CD8-positive, alpha-beta memory T cell (primary cell): ENCODE measurements around the gene PLXNB1. TPM values are rescaled to one million over a fixed set of nuclear protein-coding genes. Genes with fewer than 3 reads are reported as not detected.

Source experiments
- CTCF ChIA-PET: fragments of 350-600 bp; sonication (Branson Sonifier 250); formaldehyde crosslinking; loops from one replicate; lab custom pipeline; 2021; ENCODE audit warnings: antibody characterized with exemption; lab: Charles Lee
- POLR2A ChIA-PET: fragments of 350-600 bp; sonication (Branson Sonifier 250); formaldehyde crosslinking; loops from one replicate; lab custom pipeline; 2021; ENCODE audit warnings: antibody characterized with exemption; lab: Charles Lee
- DNase-seq, 5 donors: peaks; one replicate each; pipeline versions ENCODE4 v3.0.0 to v3.0.0-alpha.2; 2020 to 2022; ENCODE audit warnings: mixed read lengths in 1 of 5
- H3K27ac ChIP-seq: one replicate; pipeline ENCODE4 v1.7.0; 2013; ENCODE audit warnings: low read depth, mild to moderate bottlenecking, low read length, moderate library complexity
- H3K27me3 ChIP-seq: 2 replicates; pipeline ENCODE4 v1.7.0; 2013; ENCODE audit warnings: low read length, mild to moderate bottlenecking; ENCODE audit not compliant: insufficient read depth, poor library complexity, severe bottlenecking
- H3K36me3 ChIP-seq: 2 replicates; pipeline ENCODE4 v1.7.0; 2013; ENCODE audit warnings: mild to moderate bottlenecking, low read length, moderate library complexity; ENCODE audit not compliant: insufficient read depth
- H3K4me1 ChIP-seq: 2 replicates; pipeline ENCODE4 v1.7.0; 2013; ENCODE audit warnings: mild to moderate bottlenecking, low read length, moderate library complexity; ENCODE audit not compliant: insufficient read depth
- H3K4me3 ChIP-seq: 2 replicates; pipeline ENCODE4 v1.7.0; 2013; ENCODE audit warnings: mild to moderate bottlenecking, low read length
- H3K9me3 ChIP-seq: 2 replicates; pipeline ENCODE4 v1.7.0; 2013; ENCODE audit warnings: mild to moderate bottlenecking, low read length
- H3K27ac Mint-ChIP-seq, 8 donors: one replicate each; pipeline ENCODE4 v1.8.0; 2020 to 2021; ENCODE audit warnings: mixed read lengths in 8 of 8, mild to moderate bottlenecking in 6 of 8, inconsistent platforms in 3 of 8, moderate library complexity in 3 of 8
- H3K27me3 Mint-ChIP-seq, 2 donors: one replicate each; pipeline ENCODE4 v1.8.0; 2020 to 2021; ENCODE audit warnings: mixed read lengths in 2 of 2, mild to moderate bottlenecking in 1 of 2, moderate library complexity in 1 of 2
- H3K36me3 Mint-ChIP-seq, 3 donors: one replicate each; pipeline ENCODE4 v1.8.0; 2020 to 2021; ENCODE audit warnings: mixed read lengths in 3 of 3, inconsistent platforms in 1 of 3, mild to moderate bottlenecking in 1 of 3
- H3K4me1 Mint-ChIP-seq, 3 donors: one replicate each; pipeline ENCODE4 v1.8.0; 2020 to 2021; ENCODE audit warnings: mixed read lengths in 3 of 3, inconsistent platforms in 1 of 3, mild to moderate bottlenecking in 1 of 3
- H3K4me3 Mint-ChIP-seq, 7 donors: one replicate each; pipeline ENCODE4 v1.8.0; 2020 to 2021; ENCODE audit warnings: mixed read lengths in 7 of 7, mild to moderate bottlenecking in 6 of 7, moderate library complexity in 4 of 7, inconsistent platforms in 2 of 7
- H3K9me3 Mint-ChIP-seq, 5 donors: one replicate each; pipeline ENCODE4 v1.8.0; 2020 to 2022; ENCODE audit warnings: mixed read lengths in 5 of 5, mild to moderate bottlenecking in 3 of 5, moderate library complexity in 2 of 5, inconsistent platforms in 1 of 5
- polyA plus RNA-seq: library from polyadenylated mRNA; unstranded; fragments of 300-500 nt; fragmentation: Illumina TruSeq; gene quantifications from one replicate; pipeline ENCODE4 v1.2.3, GENCODE V29; 2021
- total RNA-seq, 2 experiments: library from RNA; stranded (reverse); gene quantifications; one replicate each; pipeline ENCODE4 v1.2.3, GENCODE V29; 2021

The PLXNB1 gene
- total and polyA plus RNA-seq, 3 experiments from 2014 or later, result 0.30 to 5.5 (median 3.1) TPM

GRCh38 chr3:48467473-48468267 lies 37.8 kb upstream of the PLXNB1 start:
- Mint-ChIP-seq H3K36me3 (peaks cover 0 to 44% (median 11%) of the 10 kb centered on the region in 3 donors), H3K4me3 (peak overlapping the region; percentile 86 to 94 (median 90)), H3K27me3 (no peaks in the 10 kb centered on the region), H3K4me1 (peaks cover 42 to 62% (median 55%) of the 10 kb centered on the region in 3 donors), H3K27ac (peak overlapping the region; percentile 96 to 99 (median 97)), H3K9me3 (no peaks in the 10 kb centered on the region)
- H3K27me3 ChIP-seq, result no peaks in the 10 kb centered on the region
- DNase-seq, result no peak
- H3K9me3 ChIP-seq, result no peaks in the 10 kb centered on the region
- ChIA-PET CTCF (interaction anchor here (1.0 to 10.2 kb wide), 7 partner anchors 10 to 90 kb away, joined by 3 to 69 read pairs (median 8); no protein-coding TSS in a partner anchor), POLR2A (interaction anchor here (1.1 to 2.5 kb wide), 4 partner anchors 11 to 40 kb away, joined by 3 to 11 read pairs (median 6); partner anchors contain the start of genes CCDC51 and TMA7)
- peaks cover 28% of the 10 kb centered on the region for H3K36me3 ChIP-seq
- peaks cover 70% of the 10 kb centered on the region for H3K4me1 ChIP-seq
- no peak overlapping the region for H3K27ac ChIP-seq
- peak overlapping the region; percentile 71 for H3K4me3 ChIP-seq

DNA sequence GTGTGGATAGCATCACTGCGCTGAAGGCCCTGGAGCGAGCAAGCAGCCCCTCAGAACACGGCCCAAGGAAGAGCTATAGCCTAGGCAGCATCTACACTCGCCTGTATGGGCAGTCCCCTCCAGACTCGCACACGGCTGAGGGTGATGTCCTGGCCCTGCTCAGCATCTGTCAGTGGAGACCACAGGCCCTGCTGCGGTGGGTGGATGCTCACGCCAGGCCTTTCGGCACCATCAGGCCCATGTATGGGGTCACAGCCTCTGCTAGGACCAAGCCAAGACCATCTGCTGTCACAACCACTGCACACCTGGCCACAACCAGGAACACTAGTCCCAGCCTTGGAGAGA lies 37.2 kb upstream of the PLXNB1 start:
- Mint-ChIP-seq H3K27me3 (no peaks in the 10 kb centered on the region), H3K4me1 (peaks cover 41 to 61% (median 54%) of the 10 kb centered on the region in 3 donors), H3K36me3 (peaks cover 0 to 43% (median 11%) of the 10 kb centered on the region in 3 donors), H3K4me3 (peak overlapping the region; percentile 86 to 94 (median 90)), H3K27ac (peak overlapping the region; percentile 96 to 99 (median 97)), H3K9me3 (no peaks in the 10 kb centered on the region)
- ChIA-PET POLR2A (interaction anchor here (0.9 to 2.5 kb wide), 5 partner anchors 11 to 40 kb away, joined by 3 to 11 read pairs (median 4); partner anchors contain the start of genes CCDC51 and TMA7), CTCF (interaction anchor here (0.8 to 10.2 kb wide), 8 partner anchors 9 to 91 kb away, joined by 3 to 69 read pairs (median 8); no protein-coding TSS in a partner anchor)
- H3K27ac ChIP-seq, result no peak overlapping the region
- H3K36me3 ChIP-seq, result peaks cover 28% of the 10 kb centered on the region
- peak overlapping the region; percentile 71 for H3K4me3 ChIP-seq
- no peak for DNase-seq
- peaks cover 67% of the 10 kb centered on the region for H3K4me1 ChIP-seq
- no peaks in the 10 kb centered on the region for H3K9me3 ChIP-seq
- H3K27me3 ChIP-seq, result no peaks in the 10 kb centered on the region

DNA sequence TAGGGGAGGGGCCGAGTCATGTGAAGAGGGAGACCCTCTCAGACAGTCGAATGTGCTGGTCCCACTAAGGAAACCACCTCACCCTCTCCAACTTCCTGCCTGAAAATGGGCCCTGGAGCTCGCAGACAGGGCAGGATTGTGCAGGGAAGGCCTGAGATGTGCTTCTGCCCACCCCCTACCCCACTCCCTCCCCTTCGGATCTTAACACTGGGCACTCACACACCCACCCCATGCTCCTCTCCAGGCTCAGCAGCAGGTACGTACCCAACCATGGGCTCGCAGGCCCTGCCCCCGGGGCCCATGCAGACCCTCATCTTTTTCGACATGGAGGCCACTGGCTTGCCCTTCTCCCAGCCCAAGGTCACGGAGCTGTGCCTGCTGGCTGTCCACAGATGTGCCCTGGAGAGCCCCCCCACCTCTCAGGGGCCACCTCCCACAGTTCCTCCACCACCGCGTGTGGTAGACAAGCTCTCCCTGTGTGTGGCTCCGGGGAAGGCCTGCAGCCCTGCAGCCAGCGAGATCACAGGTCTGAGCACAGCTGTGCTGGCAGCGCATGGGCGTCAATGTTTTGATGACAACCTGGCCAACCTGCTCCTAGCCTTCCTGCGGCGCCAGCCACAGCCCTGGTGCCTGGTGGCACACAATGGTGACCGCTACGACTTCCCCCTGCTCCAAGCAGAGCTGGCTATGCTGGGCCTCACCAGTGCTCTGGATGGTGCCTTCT lies 36.7 kb upstream of the PLXNB1 start:
- H3K9me3 Mint-ChIP-seq, result no peaks in the 10 kb centered on the region
- peak overlapping the region; percentile 89 for H3K27ac ChIP-seq
- H3K9me3 ChIP-seq, result no peaks in the 10 kb centered on the region
- peaks cover 28% of the 10 kb centered on the region for H3K36me3 ChIP-seq
- peak overlapping the region; percentile 96 to 99 (median 97) for H3K27ac Mint-ChIP-seq
- no peaks in the 10 kb centered on the region for H3K27me3 ChIP-seq
- peak overlapping the region; percentile 86 to 94 (median 90) for H3K4me3 Mint-ChIP-seq
- CTCF ChIA-PET, result interaction anchor here (0.8 to 10.2 kb wide), 8 partner anchors 9 to 91 kb away, joined by 3 to 69 read pairs (median 8); no protein-coding TSS in a partner anchor
- peaks cover 62% of the 10 kb centered on the region for H3K4me1 ChIP-seq
- POLR2A ChIA-PET, result interaction anchor here (0.7 to 2.5 kb wide), 6 partner anchors 11 to 143 kb away, joined by 3 to 11 read pairs (median 4); partner anchors contain the start of genes CCDC51, TMA7 and UQCRC1
- H3K4me3 ChIP-seq, result peak overlapping the region; percentile 71
- H3K4me1 Mint-ChIP-seq, result peaks cover 41 to 61% (median 54%) of the 10 kb centered on the region in 3 donors
- no peaks in the 10 kb centered on the region for H3K27me3 Mint-ChIP-seq
- peaks cover 0 to 43% (median 11%) of the 10 kb centered on the region in 3 donors for H3K36me3 Mint-ChIP-seq
- peak in 4 of 5 donors; percentile 18 to 60 (median 30) for DNase-seq

GRCh38 chr3:48465531-48466378 lies 35.9 kb upstream of the PLXNB1 start:
- H3K36me3 Mint-ChIP-seq, result peaks cover 0 to 50% (median 11%) of the 10 kb centered on the region in 3 donors
- ChIA-PET POLR2A (interaction anchor here (0.7 to 2.5 kb wide), 3 partner anchors 13 to 144 kb away, joined by 3 to 11 read pairs (median 7); partner anchors contain the start of gene UQCRC1), CTCF (interaction anchor here (1.5 to 10.2 kb wide), 7 partner anchors 14 to 92 kb away, joined by 4 to 69 read pairs (median 8); no protein-coding TSS in a partner anchor)
- H3K4me3 Mint-ChIP-seq, result peak overlapping the region; percentile 86 to 94 (median 90)
- Histone ChIP-seq H3K4me1 (peaks cover 54% of the 10 kb centered on the region), H3K4me3 (peak overlapping the region; percentile 71), H3K9me3 (no peaks in the 10 kb centered on the region), H3K27me3 (no peaks in the 10 kb centered on the region), H3K27ac (peak overlapping the region; percentile 89), H3K36me3 (peaks cover 31% of the 10 kb centered on the region)
- no peaks in the 10 kb centered on the region for H3K27me3 Mint-ChIP-seq
- no peaks in the 10 kb centered on the region for H3K9me3 Mint-ChIP-seq
- DNase-seq, result peak; percentile 65 to 85 (median 74)
- H3K27ac Mint-ChIP-seq, result peak overlapping the region; percentile 96 to 99 (median 97)
- peaks cover 41 to 61% (median 61%) of the 10 kb centered on the region in 3 donors for H3K4me1 Mint-ChIP-seq

DNA sequence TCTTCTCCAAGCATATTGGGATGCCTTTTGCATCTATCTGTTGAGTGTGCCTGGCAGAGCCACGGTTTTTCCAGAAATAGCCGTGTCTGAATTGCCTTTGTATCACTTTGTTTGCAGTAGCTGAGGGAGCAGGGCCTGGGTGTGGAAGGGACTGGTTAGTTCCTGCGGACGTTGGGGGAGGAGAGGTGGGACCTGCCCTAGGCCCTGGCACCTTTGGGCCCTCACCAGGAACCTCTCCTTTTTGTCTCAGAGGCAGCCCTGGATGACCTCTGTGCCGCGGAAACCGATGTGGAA lies 35.3 kb upstream of the PLXNB1 start:
- Histone ChIP-seq H3K4me3 (no peak overlapping the region), H3K36me3 (peaks cover 37% of the 10 kb centered on the region), H3K27ac (peak overlapping the region; percentile 89), H3K4me1 (peaks cover 49% of the 10 kb centered on the region), H3K9me3 (no peaks in the 10 kb centered on the region), H3K27me3 (no peaks in the 10 kb centered on the region)
- Mint-ChIP-seq H3K27me3 (no peaks in the 10 kb centered on the region), H3K4me1 (peaks cover 41 to 60% (median 57%) of the 10 kb centered on the region in 3 donors), H3K36me3 (peaks cover 0 to 56% (median 11%) of the 10 kb centered on the region in 3 donors), H3K9me3 (no peaks in the 10 kb centered on the region), H3K4me3 (peak overlapping the region; percentile 68 to 91 (median 88)), H3K27ac (peak overlapping the region; percentile 96 to 99 (median 97))
- DNase-seq, result no peak
- POLR2A ChIA-PET, result no interaction called here
- CTCF ChIA-PET, result interaction anchor here (1.9 to 2.2 kb wide), 3 partner anchors 14 to 64 kb away, joined by 5 to 15 read pairs (median 8); no protein-coding TSS in a partner anchor

DNA sequence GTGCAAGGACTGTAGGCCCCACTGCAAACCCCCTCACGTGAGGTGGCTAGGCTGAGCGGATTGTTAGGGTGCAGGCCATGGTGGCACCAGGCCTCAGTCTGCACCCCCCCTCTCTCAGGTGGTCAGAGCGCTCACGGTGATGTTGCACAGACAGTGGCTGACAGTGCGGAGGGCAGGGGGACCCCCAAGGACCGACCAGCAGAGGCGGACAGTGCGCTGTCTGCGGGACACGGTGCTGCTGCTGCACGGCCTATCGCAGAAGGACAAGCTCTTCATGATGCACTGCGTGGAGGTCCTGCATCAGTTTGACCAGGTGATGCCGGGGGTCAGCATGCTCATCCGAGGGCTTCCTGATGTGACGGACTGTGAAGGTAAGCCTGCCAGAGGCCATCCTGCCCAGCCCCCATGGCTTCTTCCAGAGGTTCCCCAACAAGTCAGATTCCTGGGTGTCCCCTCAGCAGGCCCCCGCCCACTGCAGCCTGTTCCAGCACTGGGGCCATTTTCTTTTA lies 34.9 kb upstream of the PLXNB1 start:
- Histone ChIP-seq H3K36me3 (peaks cover 37% of the 10 kb centered on the region), H3K4me1 (peaks cover 44% of the 10 kb centered on the region), H3K27me3 (no peaks in the 10 kb centered on the region), H3K4me3 (no peak overlapping the region), H3K9me3 (no peaks in the 10 kb centered on the region), H3K27ac (no peak overlapping the region)
- ChIA-PET POLR2A (no interaction called here), CTCF (no interaction called here)
- Mint-ChIP-seq H3K4me3 (peak overlapping the region in 2 of 7 donors; percentile 68 to 73), H3K27ac (peak overlapping the region in 6 of 8 donors; percentile 96 to 99 (median 98)), H3K36me3 (peaks cover 0 to 57% (median 9%) of the 10 kb centered on the region in 3 donors), H3K9me3 (no peaks in the 10 kb centered on the region), H3K4me1 (peaks cover 37 to 56% (median 53%) of the 10 kb centered on the region in 3 donors), H3K27me3 (no peaks in the 10 kb centered on the region)
- no peak for DNase-seq
